Caco-2 (cell line): ENCODE measurements around the gene LSM14B. TPM values are rescaled to one million over a fixed set of nuclear protein-coding genes. Genes with fewer than 3 reads are reported as not detected.
A peak's percentile ranks its signal among the peaks of the same experiment; 100 is the strongest.

Source experiments
- Bru-seq: library from RNA; stranded (reverse); fragments of 400-500 nt; gene quantifications from one replicate; lab custom pipeline; 2021; lab: Mats Ljungman, UMichigan
- BruChase-seq, 2 experiments: library from RNA; stranded (reverse); fragments of 400-500 nt; gene quantifications; one replicate each; lab custom pipeline; 2021; lab: Mats Ljungman, UMichigan
- BruUV-seq: library from RNA; stranded (reverse); fragments of 400-500 nt; replicated peaks from 2 replicates; lab custom pipeline; 2021; lab: Mats Ljungman, UMichigan
- CTCF ChIA-PET: fragments of 300-600 bp; sonication (Branson Sonifier 250); formaldehyde crosslinking; loops from one replicate; lab custom pipeline; 2022; ENCODE audit warnings: antibody characterized with exemption; lab: Charles Lee
- POLR2A ChIA-PET: fragments of 300-600 bp; sonication (Branson Sonifier 250); formaldehyde crosslinking; loops from one replicate; lab custom pipeline; 2022; ENCODE audit warnings: antibody characterized with exemption; lab: Charles Lee
- DNase-seq, 2 experiments: peaks; one replicate each; pipeline versions ENCODE4 v3.0.0 to v3.0.0-alpha.2; 2020 to 2022
- H3K27me3 ChIP-seq: replicated peaks from 2 replicates; pipeline ENCODE4 v1.6.0; 2011; ENCODE audit warnings: low read length; ENCODE audit not compliant: control insufficient read depth, insufficient read depth
- H3K36me3 ChIP-seq: 2 replicates; pipeline ENCODE4 v1.5.1; 2011; ENCODE audit warnings: low read length; ENCODE audit not compliant: control insufficient read depth, insufficient read depth
- H3K4me1 ChIP-seq: fragments of 250-450 bp; sonication (Bioruptor Pico); 2 replicates; pipeline ENCODE4 v1.5.1; 2020; ENCODE audit warnings: mild to moderate bottlenecking
- H3K4me3 ChIP-seq: 2 replicates; pipeline ENCODE4 v1.5.1; 2011; ENCODE audit warnings: low read depth, mild to moderate bottlenecking, control low read depth, low read length
- H3K9me3 ChIP-seq: fragments of 250-450 bp; sonication (Bioruptor Pico); 2 replicates; pipeline ENCODE4 v1.5.1; 2020; ENCODE audit warnings: mild to moderate bottlenecking, moderate library complexity
- H3K27ac Mint-ChIP-seq: one replicate; pipeline ENCODE4 v1.8.0; 2022; ENCODE audit warnings: mixed read lengths; ENCODE audit not compliant: unreplicated experiment
- H3K27me3 Mint-ChIP-seq: one replicate; pipeline ENCODE4 v1.8.0; 2022; ENCODE audit warnings: mixed read lengths; ENCODE audit not compliant: insufficient read depth, unreplicated experiment
- H3K36me3 Mint-ChIP-seq: one replicate; pipeline ENCODE4 v1.8.0; 2022; ENCODE audit warnings: mild to moderate bottlenecking, mixed read lengths; ENCODE audit not compliant: insufficient read depth, unreplicated experiment
- H3K4me1 Mint-ChIP-seq: one replicate; pipeline ENCODE4 v1.8.0; 2022; ENCODE audit warnings: low read depth, mixed read lengths; ENCODE audit not compliant: unreplicated experiment
- H3K4me3 Mint-ChIP-seq: one replicate; pipeline ENCODE4 v1.8.0; 2022; ENCODE audit warnings: mild to moderate bottlenecking, moderate library complexity, mixed read lengths; ENCODE audit not compliant: unreplicated experiment
- H3K9me3 Mint-ChIP-seq: one replicate; pipeline ENCODE4 v1.8.0; 2022; ENCODE audit warnings: mixed read lengths; ENCODE audit not compliant: unreplicated experiment
- CTCF ChIP-seq, 2 experiments: fragments of 200-600 bp in 1 of 2; IDR thresholded peaks; 1 replicate in 1 of 2; 2 replicates in 1 of 2; pipeline versions ENCODE4 v1.5.1 to v1.8.0; 2011 to 2022; ENCODE audit warnings: antibody characterized with exemption in 1 of 2, control low read depth in 1 of 2, inconsistent platforms in 1 of 2, low read depth in 1 of 2, low read length in 1 of 2, mild to moderate bottlenecking in 1 of 2, moderate library complexity in 1 of 2; ENCODE audit not compliant: insufficient read depth in 1 of 2, severe bottlenecking in 1 of 2, unreplicated experiment in 1 of 2
- intact Hi-C: fragments of 100-400 bp; cut with micrococcal nuclease; formaldehyde crosslinking; loops from one replicate; pipeline ENCODE4 v1.10.0; 2022; ENCODE audit not compliant: unreplicated experiment
- long read RNA-seq: library from polyadenylated mRNA; stranded (forward); transcript quantifications from one replicate; pipeline ENCODE4 v2.0.0, GENCODE V29; 2022
- total RNA-seq: library from RNA; stranded (reverse); gene quantifications from 2 replicates; pipeline ENCODE4 v1.2.3, GENCODE V29; 2022

LSM14B gene
- total RNA-seq: 143 and 154 TPM in 2 replicates
- percentile 94 among the genes with signal in this experiment for Bru-seq, nascent RNA
- BruChase-seq, experiment 1, labeled RNA remaining after a 2-hour chase: percentile 97 among the genes with signal in this experiment
- BruChase-seq, experiment 2, labeled RNA remaining after a 6-hour chase: percentile 96 among the genes with signal in this experiment
- long read RNA-seq, partial matches to known transcripts: 11 of 11 reads
- long read RNA-seq, other reads (novel, unspliced or antisense): 0 of 11 reads

GRCh38 chr20:62121776-62122653 lies at the start of gene LSM14B:
LSM14B (plus strand) TSS chr20:62122475; CDS start chr20:62122667, 192 bp downstream.
- Histone ChIP-seq H3K27me3 (no peaks in the 10 kb centered on the region), H3K9me3 (no peaks in the 10 kb centered on the region), H3K4me3 (peak within 1 kb of the TSS; percentile 96), H3K36me3 (peaks cover 16% of the 10 kb centered on the region), H3K4me1 (peaks cover 19% of the 10 kb centered on the region)
- no TSS peak for BruUV-seq
- POLR2A ChIA-PET: interaction anchor here (0.6 to 2.2 kb wide), 13 partner anchors 14 to 672 kb away, joined by 3 to 67 read pairs (median 4); partner anchors contain the start of genes ADRM1, OSBPL2, PSMA7 and RPS21
- no peak for TF ChIP-seq CTCF (IDR thresholded peaks at IDR 0.05; ENCODE audit: insufficient read depth in 1 of 2, low read depth in 1 of 2, low read length in 1 of 2, severe bottlenecking in 1 of 2, unreplicated experiment in 1 of 2)
- Mint-ChIP-seq H3K27me3 (peaks cover 10% of the 10 kb centered on the region), H3K9me3 (no peaks in the 10 kb centered on the region), H3K36me3 (peaks cover 38% of the 10 kb centered on the region), H3K27ac (peak within 1 kb of the TSS; percentile 65), H3K4me3 (peak within 1 kb of the TSS; percentile 76), H3K4me1 (peaks cover 28% of the 10 kb centered on the region)
- CTCF ChIA-PET: interaction anchor here (1.0 to 2.6 kb wide), 6 partner anchors 12 to 111 kb away, joined by 3 to 26 read pairs (median 4); partner anchors contain the start of genes PSMA7 and TAF4
- peak; percentile 99 to 100 for DNase-seq
- intact Hi-C loops: loop anchor here (1.0 to 5.0 kb wide), 4 partner anchors 15 to 110 kb away; partner anchors contain the start of genes PSMA7 and SS18L1

GRCh38 chr20:62073323-62073722 lies 49.0 kb upstream of the LSM14B start:
- Histone ChIP-seq H3K36me3 (no peaks in the 10 kb centered on the region), H3K4me3 (no peak overlapping the region), H3K27me3 (no peaks in the 10 kb centered on the region), H3K9me3 (peaks cover 39% of the 10 kb centered on the region), H3K4me1 (peaks cover 5% of the 10 kb centered on the region; the same call in 1 of the 2 replicates)
- H3K9me3 Mint-ChIP-seq: peaks cover 48% of the 10 kb centered on the region
- no peak overlapping the region for H3K27ac Mint-ChIP-seq
- CTCF ChIA-PET: no interaction called here
- intact Hi-C loops: no loop called here
- peaks cover 6% of the 10 kb centered on the region for H3K4me1 Mint-ChIP-seq
- TF ChIP-seq CTCF (IDR thresholded peaks at IDR 0.05; ENCODE audit: insufficient read depth in 1 of 2, low read depth in 1 of 2, low read length in 1 of 2, severe bottlenecking in 1 of 2, unreplicated experiment in 1 of 2): no peak
- no peak overlapping the region for H3K4me3 Mint-ChIP-seq
- DNase-seq: no peak
- POLR2A ChIA-PET: no interaction called here
- BruUV-seq: no TSS peak
- H3K36me3 Mint-ChIP-seq: peaks cover 8% of the 10 kb centered on the region
- H3K27me3 Mint-ChIP-seq: no peaks in the 10 kb centered on the region

- Histone ChIP-seq H3K4me1 (no peaks in the 10 kb centered on the region), H3K36me3 (no peaks in the 10 kb centered on the region), H3K4me3 (no peak overlapping the region), H3K27me3 (no peaks in the 10 kb centered on the region), H3K9me3 (peaks cover 31% of the 10 kb centered on the region)
- Mint-ChIP-seq H3K36me3 (no peaks in the 10 kb centered on the region), H3K4me1 (no peaks in the 10 kb centered on the region), H3K27me3 (no peaks in the 10 kb centered on the region), H3K4me3 (no peak overlapping the region), H3K9me3 (peaks cover 41% of the 10 kb centered on the region), H3K27ac (no peak overlapping the region)
- DNase-seq: no peak
- intact Hi-C loops: no loop called here
- ChIA-PET CTCF (no interaction called here), POLR2A (no interaction called here)
- BruUV-seq: no TSS peak
- TF ChIP-seq CTCF (IDR thresholded peaks at IDR 0.05; ENCODE audit: insufficient read depth in 1 of 2, low read depth in 1 of 2, low read length in 1 of 2, severe bottlenecking in 1 of 2, unreplicated experiment in 1 of 2): no peak
These were observed 43.1 kb upstream of the LSM14B start for GRCh38 chr20:62079166-62079565.
